Coronary artery (tissue), 2 donors: ENCODE results near the gene UBL5.
"Not testable (repeated sequence)": the region's sequence is repeated elsewhere in the genome, so short reads cannot be mapped to it uniquely, and the experiment has no call there.

Source experiments
- DNase-seq: peaks from one replicate; pipeline ENCODE4 v3.0.0-alpha.2; 2017; ENCODE audit warnings: low spot score
- H3K27ac ChIP-seq, 2 donors: fragments of 200-600 bp; sonication (generic); one replicate each; pipeline ENCODE4 v1.5.1; 2016 to 2019
- H3K4me3 ChIP-seq: fragments of 200-600 bp; sonication (generic); 2 replicates; pipeline ENCODE4 v1.5.1; 2016; ENCODE audit warnings: mild to moderate bottlenecking, moderate library complexity
- CTCF ChIP-seq: fragments of 200-600 bp; sonication (generic); IDR thresholded peaks from one replicate; pipeline ENCODE4 v1.5.1; 2019; ENCODE audit warnings: antibody characterized with exemption

UBL5 gene

GRCh38 chr19:9818734-9819595 is 8.8 kb upstream of the UBL5 start, which contains the start of gene FBXL12:
TSS of gene FBXL12 (minus strand) at chr19:9819079. CDS start at chr19:9818813, 266 bp downstream.
- DNase-seq = peak; percentile 100
- TF ChIP-seq CTCF = no peak
- peak within 1 kb of the TSS; percentile 88 to 99 for H3K27ac ChIP-seq
- peak within 1 kb of the TSS; percentile 100 for H3K4me3 ChIP-seq

GRCh38 chr19:9819596-9819909 is 8.2 kb upstream of the UBL5 start:
- no peak for TF ChIP-seq CTCF
- Histone ChIP-seq H3K4me3 (peak overlapping the region; percentile 100), H3K27ac (peak overlapping the region in 1 of 2 donors; percentile 99)
- no peak for DNase-seq

- not testable (repeated sequence) for DNase-seq
These were observed 7.7 kb upstream of the UBL5 start for GRCh38 chr19:9820034-9820433.

GRCh38 chr19:9823816-9824215 is 3.9 kb upstream of the UBL5 start:
- no peak for DNase-seq
- Histone ChIP-seq H3K27ac (no peak overlapping the region), H3K4me3 (no peak overlapping the region)
- no peak for TF ChIP-seq CTCF

More at GRCh38 chr19:9820034-9820433, 7.7 kb upstream of the UBL5 start:
- Histone ChIP-seq H3K4me3 (peak overlapping the region; percentile 100), H3K27ac (peak overlapping the region in 1 of 2 donors; percentile 99)

GRCh38 chr19:9828551-9829063 is 889 bp downstream of the UBL5 start:
- Histone ChIP-seq H3K27ac (no peak overlapping the region), H3K4me3 (peak overlapping the region; percentile 96)
- no peak for DNase-seq
- no peak for TF ChIP-seq CTCF

- Histone ChIP-seq H3K27ac (peak overlapping the region in 1 of 2 donors; percentile 84), H3K4me3 (peak overlapping the region; percentile 98)
- TF ChIP-seq CTCF = no peak
- DNase-seq = no peak
These were observed 6.6 kb downstream of the UBL5 start for GRCh38 chr19:9834307-9834725.

GRCh38 chr19:9834726-9835506 is 7.2 kb downstream of the UBL5 start, which contains the start of gene PIN1:
TSS of gene PIN1 (plus strand) at chr19:9835318. CDS start at chr19:9835345, 27 bp downstream.
- peak within 1 kb of the TSS; percentile 58 to 85 for H3K27ac ChIP-seq
- peak within 1 kb of the TSS; percentile 98 for H3K4me3 ChIP-seq
- TF ChIP-seq CTCF = peak; percentile 31
- DNase-seq = peak; percentile 99
